Measurements from ENCODE around the gene INPP4B. TPM values are rescaled to one million over a fixed set of nuclear protein-coding genes. Genes with fewer than 3 reads are reported as not detected.

Gene INPP4B
- total and polyA plus RNA-seq, 2 donors (not counting 1 experiment from before 2014, with no cell fraction given), result 0.03 TPM; not detected in 1

DNA sequence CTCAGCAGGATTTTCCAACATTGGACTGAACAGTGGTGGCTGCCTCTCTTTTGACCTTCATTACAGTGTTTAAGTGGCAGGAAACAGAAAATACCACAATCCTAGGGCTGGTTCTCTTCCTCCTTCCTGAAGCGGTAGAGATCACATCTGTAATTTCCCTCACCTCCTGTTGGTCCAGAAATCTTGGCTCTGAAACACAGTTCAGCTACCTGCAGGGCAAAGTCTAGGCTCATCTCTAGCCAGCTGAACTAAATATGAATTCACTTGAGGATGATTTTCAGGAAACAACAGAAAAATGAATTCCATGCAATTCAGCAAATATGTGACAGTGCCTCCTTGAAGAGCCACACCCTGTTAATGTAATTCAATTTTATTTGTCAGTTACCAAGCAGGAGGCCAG, 531.9 kb downstream of the INPP4B start:
- CTCF ChIA-PET, result no interaction called here
- Histone ChIP-seq H3K9me3 (ENCODE audit: control extremely low read depth in 1 of 3, control insufficient read depth in 2 of 3, insufficient read depth in 1 of 3, low read length in 2 of 3) (no peaks in the 10 kb centered on the region), H3K4me2 (replicated peaks; ENCODE audit: low read depth, low read length, poor library complexity, severe bottlenecking) (no peak overlapping the region), H4K20me1 (ENCODE audit: control insufficient read depth, insufficient read depth, low read length, poor library complexity, severe bottlenecking) (no peaks in the 10 kb centered on the region), H3K4me3 (ENCODE audit: control extremely low read depth in 1 of 5, extremely low read depth in 1 of 5, insufficient read depth in 1 of 5, low read depth in 2 of 5, low read length in 4 of 5) (no peak overlapping the region), H3K79me2 (ENCODE audit: control insufficient read depth, insufficient read depth, low read length) (no peaks in the 10 kb centered on the region), H3K27ac (ENCODE audit: low read length in 2 of 2) (no peak overlapping the region), H2AFZ (ENCODE audit: insufficient read depth, low read depth, low read length, poor library complexity, severe bottlenecking) (no peak overlapping the region), H3K4me1 (ENCODE audit: control insufficient read depth in 2 of 2, insufficient read depth in 2 of 2, low read length in 2 of 2) (no peaks in the 10 kb centered on the region), H3K9ac (ENCODE audit: low read length) (no peak overlapping the region), H3K36me3 (replicated peaks in 1 of 2; ENCODE audit: control extremely low read depth in 1 of 2, control insufficient read depth in 1 of 2, extremely low read depth in 1 of 2, insufficient read depth in 2 of 2, low read length in 1 of 2) (no peaks in the 10 kb centered on the region), H3K27me3 (replicated peaks in 1 of 4; ENCODE audit: control extremely low read depth in 1 of 4, control insufficient read depth in 3 of 4, insufficient read depth in 4 of 4, low read length in 3 of 4) (no peaks in the 10 kb centered on the region)
- no peaks in the 10 kb centered on the region for H3K27me3 Mint-ChIP-seq
- H3K4me1 Mint-ChIP-seq, result no peaks in the 10 kb centered on the region
- no peak for ATAC-seq (ENCODE audit: low read depth)
- no peak overlapping the region for H3K27ac Mint-ChIP-seq
- POLR2A ChIA-PET, result no interaction called here
- H3K9me3 Mint-ChIP-seq (ENCODE audit: insufficient read depth), result no peaks in the 10 kb centered on the region
- intact Hi-C loops (cut with micrococcal nuclease), result no loop called here
- 25% methylated on average over 1 of the region's 1 CpG for WGBS (ENCODE audit: insufficient coverage)
- TF ChIP-seq CTCF (IDR thresholded peaks at IDR 0.05) (no peak), EZH2 (IDR thresholded peaks at IDR 0.05; ENCODE audit: borderline replicate concordance, insufficient read depth, low read depth, low read length, poor library complexity, severe bottlenecking) (no peak)
- H3K4me3 Mint-ChIP-seq, result no peak overlapping the region
- no peak for DNase-seq

DNA sequence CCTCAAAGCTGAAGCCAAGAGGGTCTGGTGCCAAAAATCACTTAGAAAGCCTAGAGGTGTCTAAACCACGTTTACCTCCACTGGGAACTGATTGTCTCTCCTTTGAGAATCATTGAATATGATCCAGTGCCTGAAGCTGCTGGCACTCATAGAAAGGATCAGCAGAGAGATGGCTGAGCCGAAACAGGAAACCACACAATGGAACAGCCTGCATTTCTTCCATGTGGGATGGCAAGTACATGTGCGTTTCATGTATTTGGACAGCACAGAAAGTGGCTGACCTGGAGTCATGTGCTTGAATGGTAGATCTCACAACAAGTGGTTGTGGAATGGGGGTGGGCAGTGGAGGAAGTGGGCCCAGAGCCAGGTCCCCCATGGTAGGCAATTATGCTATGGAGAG, 533.7 kb downstream of the INPP4B start:
- Histone ChIP-seq H3K9ac (ENCODE audit: low read length) (no peak overlapping the region), H2AFZ (ENCODE audit: insufficient read depth, low read depth, low read length, poor library complexity, severe bottlenecking) (no peak overlapping the region), H3K4me2 (replicated peaks; ENCODE audit: low read depth, low read length, poor library complexity, severe bottlenecking) (no peak overlapping the region), H3K4me3 (ENCODE audit: control extremely low read depth in 1 of 5, extremely low read depth in 1 of 5, insufficient read depth in 1 of 5, low read depth in 2 of 5, low read length in 4 of 5) (no peak overlapping the region), H4K20me1 (ENCODE audit: control insufficient read depth, insufficient read depth, low read length, poor library complexity, severe bottlenecking) (no peaks in the 10 kb centered on the region), H3K27ac (ENCODE audit: low read length in 2 of 2) (no peak overlapping the region), H3K9me3 (ENCODE audit: control extremely low read depth in 1 of 3, control insufficient read depth in 2 of 3, insufficient read depth in 1 of 3, low read length in 2 of 3) (no peaks in the 10 kb centered on the region), H3K4me1 (ENCODE audit: control insufficient read depth in 2 of 2, insufficient read depth in 2 of 2, low read length in 2 of 2) (no peaks in the 10 kb centered on the region), H3K36me3 (replicated peaks in 1 of 2; ENCODE audit: control extremely low read depth in 1 of 2, control insufficient read depth in 1 of 2, extremely low read depth in 1 of 2, insufficient read depth in 2 of 2, low read length in 1 of 2) (no peaks in the 10 kb centered on the region), H3K79me2 (ENCODE audit: control insufficient read depth, insufficient read depth, low read length) (no peaks in the 10 kb centered on the region), H3K27me3 (replicated peaks in 1 of 4; ENCODE audit: control extremely low read depth in 1 of 4, control insufficient read depth in 3 of 4, insufficient read depth in 4 of 4, low read length in 3 of 4) (no peaks in the 10 kb centered on the region)
- ATAC-seq (ENCODE audit: low read depth), result no peak
- intact Hi-C loops (cut with micrococcal nuclease), result no loop called here
- TF ChIP-seq CTCF (IDR thresholded peaks at IDR 0.05) (no peak), EZH2 (IDR thresholded peaks at IDR 0.05; ENCODE audit: borderline replicate concordance, insufficient read depth, low read depth, low read length, poor library complexity, severe bottlenecking) (no peak)
- H3K27me3 Mint-ChIP-seq, result no peaks in the 10 kb centered on the region
- DNase-seq, result no peak
- H3K4me1 Mint-ChIP-seq, result no peaks in the 10 kb centered on the region
- H3K27ac Mint-ChIP-seq, result no peak overlapping the region
- ChIA-PET CTCF (interaction anchor here (0.9 kb wide), 1 partner anchor 25 kb away, joined by 3 read pairs; no protein-coding TSS in a partner anchor), POLR2A (no interaction called here)
- 78% methylated on average over 1 of the region's 3 CpGs for WGBS (ENCODE audit: insufficient coverage)
- H3K9me3 Mint-ChIP-seq (ENCODE audit: insufficient read depth), result no peaks in the 10 kb centered on the region
- no peak overlapping the region for H3K4me3 Mint-ChIP-seq

All from B cell (primary cell).